ENCODE data around the gene SLC23A2.

GRCh38 chr20:4999788-5000187, 1.5 kb downstream of the SLC23A2 start:
- no peak for TF ChIP-seq MYC (IDR thresholded peaks at IDR 0.05; ENCODE audit: low read depth, low read length)
- no peak for TF ChIP-seq POLR2A (IDR thresholded peaks at IDR 0.05; ENCODE audit: extremely low read depth, insufficient read length)
- no peak for TF ChIP-seq CTCF (IDR thresholded peaks at IDR 0.05; ENCODE audit: low read depth, low read length)
- TF ChIP-seq MAX (IDR thresholded peaks at IDR 0.05; ENCODE audit: low read depth, low read length) = no peak; the same call in 1 of the 2 replicates

Measured in NB4 (cell line).